ENCODE results near the gene ZMAT5.

ZMAT5 gene

DNA sequence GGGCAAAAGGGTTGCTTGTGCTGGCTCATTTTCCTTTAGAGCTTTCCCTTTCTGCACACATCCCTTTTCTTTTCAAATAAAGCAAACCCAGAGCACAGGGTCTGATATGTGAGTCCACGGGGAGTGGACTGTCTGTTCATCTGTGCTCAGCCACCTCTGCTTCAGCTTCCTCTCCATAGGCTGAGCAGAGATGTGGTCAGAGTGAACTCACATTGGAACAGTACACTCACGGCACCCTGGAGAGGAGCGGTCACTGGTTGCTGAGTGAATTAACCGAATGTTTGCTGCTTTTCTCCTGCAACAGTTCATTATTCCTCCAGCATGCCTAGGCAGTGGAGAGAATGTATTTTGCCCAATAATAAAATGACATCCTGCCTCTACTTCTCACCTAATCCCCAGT is 83.3 kb downstream of the ZMAT5 start:
- DNase-seq (ENCODE audit: low spot score), result no peak

Data from iPS-NIHi11 (cell line).